HepG2 (cell line): ENCODE results near the gene SAXO1.

Source experiments
- EP300 ChIP-seq, 3 experiments: sonication (generic) in 1 of 3; formaldehyde crosslinking in 1 of 3; IDR thresholded peaks; 2 replicates each; pipeline versions ENCODE4 v1.5.1 to v1.6.1; 2011 to 2020; ENCODE audit warnings: low read depth in 2 of 3, low read length in 2 of 3, borderline replicate concordance in 1 of 3, improper control_type of control experiment in 1 of 3, mild to moderate bottlenecking in 1 of 3, missing genetic modification reagents in 1 of 3, moderate library complexity in 1 of 3
- FOSL1 ChIP-seq: sonication (generic); formaldehyde crosslinking; IDR thresholded peaks from 2 replicates; pipeline ENCODE4 v1.9.0; 2021; ENCODE audit warnings: missing genetic modification reagents, borderline replicate concordance
- MEIS2 ChIP-seq: sonication (generic); formaldehyde crosslinking; IDR thresholded peaks from 2 replicates; pipeline ENCODE4 v1.9.0; 2021; ENCODE audit warnings: mild to moderate bottlenecking, missing genetic modification reagents
- NFE2 ChIP-seq: sonication (generic); formaldehyde crosslinking; IDR thresholded peaks from 2 replicates; pipeline ENCODE4 v1.4.0; 2020; ENCODE audit warnings: missing genetic modification reagents
- NFYB ChIP-seq: sonication (generic); formaldehyde crosslinking; IDR thresholded peaks from 2 replicates; pipeline ENCODE4 v1.4.0; 2020; ENCODE audit warnings: missing genetic modification reagents
- SMC3 ChIP-seq: IDR thresholded peaks from 2 replicates; pipeline ENCODE4 v1.6.1; 2011; ENCODE audit warnings: low read length, improper control_type of control experiment
- SRF ChIP-seq: IDR thresholded peaks from 2 replicates; pipeline ENCODE4 v1.6.1; 2011; ENCODE audit warnings: mild to moderate bottlenecking, low read depth, low read length, moderate library complexity
- SRSF1 ChIP-seq: fragments of 200-400 bp; formaldehyde crosslinking; optimal IDR thresholded peaks from 2 replicates; pipeline ENCODE3; 2017; ENCODE audit warnings: mild to moderate bottlenecking, low read depth, low read length, moderate library complexity
- ZFP62 ChIP-seq: sonication (generic); formaldehyde crosslinking; IDR thresholded peaks from 2 replicates; pipeline ENCODE4 v1.4.0; 2020; ENCODE audit warnings: missing genetic modification reagents
- ZNF17 ChIP-seq: sonication (generic); formaldehyde crosslinking; IDR thresholded peaks from 2 replicates; pipeline ENCODE4 v1.5.0; 2020; ENCODE audit warnings: mild to moderate bottlenecking, missing genetic modification reagents
- ZNF264 ChIP-seq: sonication (generic); formaldehyde crosslinking; IDR thresholded peaks from 2 replicates; pipeline ENCODE4 v1.4.0; 2020; ENCODE audit warnings: missing genetic modification reagents
- ZNF274 ChIP-seq: sonication (generic); formaldehyde crosslinking; IDR thresholded peaks from 2 replicates; pipeline ENCODE4 v1.5.1; 2020; ENCODE audit warnings: mild to moderate bottlenecking, missing genetic modification reagents
- TF ChIP-seq, protein P1 (sequence below): sonication (generic); formaldehyde crosslinking; IDR thresholded peaks from 2 replicates; pipeline ENCODE4 v1.5.0; 2020; ENCODE audit warnings: mild to moderate bottlenecking, missing genetic modification reagents, moderate library complexity
- TF ChIP-seq, protein P2 (sequence below): sonication (generic); formaldehyde crosslinking; IDR thresholded peaks from 2 replicates; pipeline ENCODE4 v1.4.0; 2020; ENCODE audit warnings: missing genetic modification reagents

DNA sequence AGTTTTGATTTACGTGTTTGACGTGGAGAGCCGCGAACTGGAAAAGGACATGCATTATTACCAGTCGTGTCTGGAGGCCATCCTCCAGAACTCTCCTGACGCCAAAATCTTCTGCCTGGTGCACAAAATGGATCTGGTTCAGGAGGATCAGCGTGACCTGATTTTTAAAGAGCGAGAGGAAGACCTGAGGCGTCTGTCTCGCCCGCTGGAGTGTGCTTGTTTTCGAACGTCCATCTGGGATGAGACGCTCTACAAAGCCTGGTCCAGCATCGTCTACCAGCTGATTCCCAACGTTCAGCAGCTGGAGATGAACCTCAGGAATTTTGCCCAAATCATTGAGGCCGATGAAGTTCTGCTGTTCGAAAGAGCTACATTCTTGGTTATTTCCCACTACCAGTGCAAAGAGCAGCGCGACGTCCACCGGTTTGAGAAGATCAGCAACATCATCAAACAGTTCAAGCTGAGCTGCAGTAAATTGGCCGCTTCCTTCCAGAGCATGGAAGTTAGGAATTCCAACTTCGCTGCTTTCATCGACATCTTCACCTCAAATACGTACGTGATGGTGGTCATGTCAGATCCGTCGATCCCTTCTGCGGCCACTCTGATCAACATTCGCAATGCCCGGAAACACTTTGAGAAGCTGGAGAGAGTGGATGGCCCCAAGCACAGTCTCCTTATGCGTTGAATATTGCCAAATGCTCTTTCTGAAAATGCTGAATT lies 17.1 kb upstream of the SAXO1 start:
- no peak for TF ChIP-seq NFE2
- TF ChIP-seq, protein P1, sequence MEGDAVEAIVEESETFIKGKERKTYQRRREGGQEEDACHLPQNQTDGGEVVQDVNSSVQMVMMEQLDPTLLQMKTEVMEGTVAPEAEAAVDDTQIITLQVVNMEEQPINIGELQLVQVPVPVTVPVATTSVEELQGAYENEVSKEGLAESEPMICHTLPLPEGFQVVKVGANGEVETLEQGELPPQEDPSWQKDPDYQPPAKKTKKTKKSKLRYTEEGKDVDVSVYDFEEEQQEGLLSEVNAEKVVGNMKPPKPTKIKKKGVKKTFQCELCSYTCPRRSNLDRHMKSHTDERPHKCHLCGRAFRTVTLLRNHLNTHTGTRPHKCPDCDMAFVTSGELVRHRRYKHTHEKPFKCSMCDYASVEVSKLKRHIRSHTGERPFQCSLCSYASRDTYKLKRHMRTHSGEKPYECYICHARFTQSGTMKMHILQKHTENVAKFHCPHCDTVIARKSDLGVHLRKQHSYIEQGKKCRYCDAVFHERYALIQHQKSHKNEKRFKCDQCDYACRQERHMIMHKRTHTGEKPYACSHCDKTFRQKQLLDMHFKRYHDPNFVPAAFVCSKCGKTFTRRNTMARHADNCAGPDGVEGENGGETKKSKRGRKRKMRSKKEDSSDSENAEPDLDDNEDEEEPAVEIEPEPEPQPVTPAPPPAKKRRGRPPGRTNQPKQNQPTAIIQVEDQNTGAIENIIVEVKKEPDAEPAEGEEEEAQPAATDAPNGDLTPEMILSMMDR (CRISPR knock-in tag) = no peak
- TF ChIP-seq, protein P2, sequence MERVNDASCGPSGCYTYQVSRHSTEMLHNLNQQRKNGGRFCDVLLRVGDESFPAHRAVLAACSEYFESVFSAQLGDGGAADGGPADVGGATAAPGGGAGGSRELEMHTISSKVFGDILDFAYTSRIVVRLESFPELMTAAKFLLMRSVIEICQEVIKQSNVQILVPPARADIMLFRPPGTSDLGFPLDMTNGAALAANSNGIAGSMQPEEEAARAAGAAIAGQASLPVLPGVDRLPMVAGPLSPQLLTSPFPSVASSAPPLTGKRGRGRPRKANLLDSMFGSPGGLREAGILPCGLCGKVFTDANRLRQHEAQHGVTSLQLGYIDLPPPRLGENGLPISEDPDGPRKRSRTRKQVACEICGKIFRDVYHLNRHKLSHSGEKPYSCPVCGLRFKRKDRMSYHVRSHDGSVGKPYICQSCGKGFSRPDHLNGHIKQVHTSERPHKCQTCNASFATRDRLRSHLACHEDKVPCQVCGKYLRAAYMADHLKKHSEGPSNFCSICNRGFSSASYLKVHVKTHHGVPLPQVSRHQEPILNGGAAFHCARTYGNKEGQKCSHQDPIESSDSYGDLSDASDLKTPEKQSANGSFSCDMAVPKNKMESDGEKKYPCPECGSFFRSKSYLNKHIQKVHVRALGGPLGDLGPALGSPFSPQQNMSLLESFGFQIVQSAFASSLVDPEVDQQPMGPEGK = no peak; the same call in 1 of the 2 replicates
- no peak for TF ChIP-seq ZNF17
- no peak for TF ChIP-seq ZNF264 (CRISPR knock-in tag)
- TF ChIP-seq MEIS2 (CRISPR knock-in tag) = no peak
- TF ChIP-seq EP300 (IDR thresholded peaks at IDR 0.05; ENCODE audit: low read depth in 2 of 2, low read length in 2 of 2) = no peak
- TF ChIP-seq EP300 (CRISPR knock-in tag; IDR thresholded peaks at IDR 0.05; ENCODE audit: borderline replicate concordance) = no peak
- TF ChIP-seq SRSF1 = no peak
- no peak for TF ChIP-seq ZNF274 (CRISPR knock-in tag)
- no peak for TF ChIP-seq SMC3
- no peak for TF ChIP-seq NFYB (CRISPR knock-in tag)
- no peak for TF ChIP-seq FOSL1 (CRISPR knock-in tag)
- TF ChIP-seq ZFP62 (CRISPR knock-in tag) = no peak
- TF ChIP-seq SRF = no peak
